Measurements from ENCODE around the gene ZNF253.
A peak's percentile ranks its signal among the peaks of the same experiment; 100 is the strongest.
"Not testable (repeated sequence)": the region's sequence is repeated elsewhere in the genome, so short reads cannot be mapped to it uniquely, and the experiment has no call there.

Gene ZNF253

DNA sequence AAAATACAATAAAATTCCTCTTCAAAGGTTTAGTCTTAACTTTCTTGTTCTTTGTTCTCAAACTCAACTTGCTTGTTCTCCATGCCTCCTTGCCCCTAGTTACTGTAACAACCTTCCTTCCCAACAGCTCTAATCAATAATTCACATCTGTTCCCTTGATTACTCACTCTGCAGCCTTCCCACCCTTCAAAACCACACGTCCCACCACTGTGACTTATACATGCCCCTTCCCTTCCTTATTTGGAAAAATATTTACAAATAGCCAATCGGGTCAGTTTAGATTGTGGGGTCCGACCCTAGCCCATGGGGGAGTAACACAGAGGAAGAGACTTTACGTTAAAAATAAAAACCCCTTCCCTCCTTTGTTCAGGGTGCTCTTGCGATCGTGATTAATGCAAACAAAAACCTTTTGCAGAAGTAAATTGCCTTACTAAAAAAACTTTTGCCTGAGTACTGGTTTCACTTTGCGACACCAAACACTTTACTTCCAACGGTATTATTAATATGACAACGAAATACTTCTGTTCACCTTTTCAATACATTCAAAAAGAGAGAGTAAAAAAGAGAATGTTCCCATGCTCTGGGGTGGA lies 34.6 kb downstream of the ZNF253 start:
- DNase-seq (ENCODE audit: low spot score), result no peak

DNA sequence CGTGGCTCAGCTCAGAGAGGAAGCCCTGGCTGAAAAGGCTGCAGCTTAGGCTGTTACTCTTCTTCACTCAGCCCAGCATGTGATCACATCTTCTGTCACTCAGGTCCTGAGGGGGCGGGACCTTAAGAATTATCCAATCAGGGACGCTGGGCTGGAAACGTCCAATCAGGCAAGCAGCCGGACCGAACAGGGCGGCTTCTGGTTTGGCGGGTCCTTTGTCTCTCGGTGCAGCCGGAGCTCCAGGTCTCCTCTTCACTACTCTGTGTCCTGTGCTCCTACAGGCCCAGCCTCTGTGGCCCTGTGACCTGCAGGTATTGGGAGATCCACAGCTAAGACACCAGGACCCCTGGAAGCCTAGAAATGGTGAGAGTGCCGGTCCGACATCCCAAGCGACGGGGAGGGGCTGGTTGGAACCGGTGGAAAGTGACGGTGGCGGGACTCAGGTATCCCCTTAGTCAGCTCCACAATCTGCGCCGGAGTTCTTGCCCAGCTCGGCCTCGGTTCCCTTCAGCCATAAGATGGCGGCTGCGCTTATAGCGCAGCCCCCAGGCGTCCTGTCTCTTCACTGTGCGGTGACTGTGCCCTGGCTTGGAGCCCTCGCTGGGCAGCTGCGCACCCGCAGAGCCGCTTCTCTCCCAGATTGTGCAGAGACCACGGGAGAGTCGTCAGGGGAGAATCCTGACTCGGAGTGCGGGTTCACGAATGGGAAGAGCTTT lies 35.2 kb downstream of the ZNF253 start, which contains the start of gene ZNF93:
Gene ZNF93 (plus strand): TSS at position 218 of the 716 bp plus-strand sequence. CDS start 143 bp downstream, at position 361.
- DNase-seq (ENCODE audit: low spot score), result peak; percentile 96

DNA sequence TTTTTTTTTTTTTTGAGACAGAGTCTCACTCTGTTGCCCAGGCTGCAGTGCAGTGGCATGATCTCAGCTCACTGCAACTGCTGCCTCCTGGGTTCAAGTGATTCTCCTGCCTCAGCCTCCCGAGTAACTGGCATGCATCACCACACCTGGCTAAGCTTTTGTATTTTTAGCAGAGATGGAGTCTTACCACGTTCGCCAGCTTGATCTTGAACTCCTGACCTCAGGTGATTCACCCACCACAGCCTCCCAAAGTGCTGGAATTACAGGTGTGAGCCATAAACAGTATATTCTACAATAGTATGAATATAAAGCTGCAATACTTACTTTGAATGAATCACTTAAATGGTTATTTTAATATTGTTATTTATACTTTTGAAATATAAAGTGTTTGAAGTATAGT lies 41.9 kb downstream of the ZNF253 start:
- not testable (repeated sequence) for DNase-seq (ENCODE audit: low spot score)

DNA sequence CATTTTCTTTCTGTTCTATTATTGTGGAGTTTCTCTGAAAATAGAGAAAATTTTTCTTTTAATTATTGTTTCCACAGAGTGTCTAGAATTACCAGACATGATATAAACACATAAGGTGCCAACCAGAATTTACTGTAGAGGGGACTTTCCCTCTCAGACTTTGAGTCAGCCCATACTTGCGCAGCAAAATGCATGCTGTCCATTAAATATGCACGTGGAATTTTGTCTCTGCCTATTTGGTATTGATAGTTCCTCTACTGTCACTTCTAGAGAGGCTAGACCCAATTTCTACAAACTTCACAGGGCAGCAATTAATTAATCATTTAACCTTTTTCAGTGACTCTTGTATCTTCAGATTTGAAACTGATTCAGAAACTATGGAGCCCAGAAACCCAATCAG lies 44.0 kb downstream of the ZNF253 start:
- no peak for DNase-seq (ENCODE audit: low spot score)

DNA sequence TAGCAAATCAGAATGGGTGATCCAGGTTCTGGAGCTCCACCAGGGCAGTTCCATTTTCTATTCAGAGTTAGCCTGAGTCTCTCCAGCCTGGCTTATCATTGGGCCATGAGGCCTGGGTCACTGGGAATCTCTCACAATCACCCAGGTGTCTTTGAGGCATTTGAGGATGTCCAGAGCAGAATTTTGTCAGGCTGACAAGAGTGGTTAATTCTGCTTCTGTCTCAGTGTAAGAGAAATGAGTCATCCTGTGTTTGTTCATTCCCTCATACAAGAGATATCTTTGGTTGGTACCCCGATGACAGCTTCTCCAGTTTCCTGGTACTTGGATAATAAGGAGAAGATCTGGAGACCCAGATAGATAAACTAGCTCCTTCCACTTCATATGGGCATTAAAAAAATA lies 45.5 kb downstream of the ZNF253 start:
- no peak for DNase-seq (ENCODE audit: low spot score)

DNA sequence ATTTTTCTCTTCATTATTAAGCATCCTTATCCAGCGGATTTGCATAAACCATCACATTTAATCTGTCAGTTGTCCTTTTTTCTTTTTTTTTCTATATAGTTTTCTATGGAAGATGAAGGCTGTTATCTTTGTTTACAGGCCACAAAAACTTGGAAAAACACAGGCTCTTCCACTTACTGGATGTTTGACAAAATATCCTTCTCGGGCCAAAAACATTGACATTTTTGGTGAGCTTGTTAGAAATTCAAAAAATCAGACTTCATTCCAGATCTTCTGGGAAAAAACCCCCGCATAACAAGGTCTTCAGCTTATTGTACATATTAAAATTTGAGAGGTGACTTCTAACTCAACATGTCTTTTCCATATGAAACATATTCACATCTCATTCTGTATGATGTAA lies 48.9 kb downstream of the ZNF253 start:
- DNase-seq (ENCODE audit: low spot score), result no peak

DNA sequence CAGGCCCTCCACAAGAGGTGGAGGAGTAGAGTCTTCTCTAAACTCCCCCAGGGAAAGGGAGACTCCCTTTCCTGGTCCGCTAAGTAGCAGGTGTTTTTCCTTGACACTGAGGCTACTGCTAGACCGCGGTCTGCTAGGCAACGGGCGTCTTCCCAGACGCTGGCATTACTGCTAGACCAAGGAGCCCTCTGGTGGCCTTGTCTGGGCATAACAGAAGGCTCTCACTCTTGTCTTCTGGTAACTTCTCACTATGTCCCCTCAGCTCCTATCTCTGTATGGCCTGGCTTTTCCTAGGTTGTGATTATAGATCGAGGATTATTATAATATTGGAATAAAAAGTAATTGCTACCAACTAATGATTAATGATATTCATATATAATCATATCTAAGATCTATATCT lies 64.7 kb downstream of the ZNF253 start:
- DNase-seq (ENCODE audit: low spot score), result peak; percentile 13

DNA sequence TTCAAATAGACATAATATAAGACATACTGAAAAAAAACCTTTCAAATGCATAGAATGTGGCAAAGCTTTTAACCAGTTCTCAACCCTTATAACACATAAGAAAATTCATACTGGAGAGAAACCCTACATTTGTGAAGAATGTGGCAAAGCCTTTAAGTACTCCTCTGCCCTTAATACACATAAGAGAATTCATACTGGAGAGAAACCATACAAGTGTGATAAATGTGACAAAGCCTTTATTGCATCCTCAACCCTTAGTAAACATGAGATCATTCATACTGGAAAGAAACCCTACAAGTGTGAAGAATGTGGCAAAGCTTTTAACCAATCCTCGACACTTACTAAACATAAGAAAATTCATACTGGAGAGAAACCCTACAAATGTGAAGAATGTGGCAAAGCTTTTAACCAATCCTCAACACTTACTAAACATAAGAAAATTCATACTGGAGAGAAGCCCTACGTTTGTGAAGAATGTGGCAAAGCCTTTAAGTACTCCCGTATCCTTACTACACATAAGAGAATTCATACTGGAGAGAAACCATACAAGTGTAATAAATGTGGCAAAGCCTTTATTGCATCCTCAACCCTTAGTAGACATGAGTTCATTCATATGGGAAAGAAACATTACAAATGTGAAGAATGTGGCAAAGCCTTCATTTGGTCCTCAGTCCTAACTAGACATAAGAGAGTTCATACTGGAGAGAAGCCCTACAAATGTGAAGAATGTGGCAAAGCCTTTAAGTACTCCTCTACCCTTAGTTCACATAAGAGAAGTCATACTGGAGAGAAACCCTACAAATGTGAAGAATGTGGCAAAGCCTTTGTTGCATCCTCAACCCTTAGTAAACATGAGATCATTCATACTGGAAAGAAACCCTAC lies 68.0 kb downstream of the ZNF253 start:
- not testable (repeated sequence) for DNase-seq (ENCODE audit: low spot score)

DNA sequence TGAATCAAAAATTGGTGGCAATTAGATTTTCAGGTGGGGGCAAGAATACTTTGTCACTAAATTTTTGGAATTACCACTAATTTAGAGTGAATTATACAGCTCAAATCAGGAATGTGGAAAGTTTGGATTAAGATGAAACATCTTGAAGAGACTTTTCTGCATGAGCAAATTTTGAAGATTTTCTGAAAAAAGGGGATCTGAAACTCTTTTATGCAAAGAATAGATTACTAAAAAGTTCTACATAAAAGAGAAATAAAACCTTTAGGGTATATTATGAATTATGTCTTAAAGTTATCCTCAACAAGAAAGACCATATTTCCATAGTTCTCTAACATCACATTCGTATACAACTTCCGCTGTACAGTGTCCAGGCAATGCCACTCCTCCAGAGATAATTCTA lies 71.7 kb downstream of the ZNF253 start:
- DNase-seq (ENCODE audit: low spot score), result no peak

DNA sequence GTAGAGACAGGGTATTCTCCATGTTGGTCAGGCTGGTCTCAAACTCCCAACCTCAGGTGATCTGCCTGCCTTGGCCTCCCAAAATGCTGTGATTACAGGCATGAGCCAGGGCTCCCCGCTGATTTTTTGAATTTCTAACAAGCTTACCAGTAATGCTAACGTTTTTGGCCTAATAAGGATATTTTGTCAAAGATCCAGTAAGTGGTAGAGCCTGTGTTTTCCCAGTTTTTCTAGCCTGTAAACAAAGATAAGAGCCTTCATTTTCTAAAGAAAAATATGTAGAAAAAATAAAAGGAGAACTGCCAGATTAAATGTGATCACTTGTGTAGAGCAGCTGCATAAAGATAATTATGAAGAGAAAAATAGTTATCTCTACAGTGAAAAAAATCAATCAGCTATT lies 72.8 kb downstream of the ZNF253 start:
- no peak for DNase-seq (ENCODE audit: low spot score)

DNA sequence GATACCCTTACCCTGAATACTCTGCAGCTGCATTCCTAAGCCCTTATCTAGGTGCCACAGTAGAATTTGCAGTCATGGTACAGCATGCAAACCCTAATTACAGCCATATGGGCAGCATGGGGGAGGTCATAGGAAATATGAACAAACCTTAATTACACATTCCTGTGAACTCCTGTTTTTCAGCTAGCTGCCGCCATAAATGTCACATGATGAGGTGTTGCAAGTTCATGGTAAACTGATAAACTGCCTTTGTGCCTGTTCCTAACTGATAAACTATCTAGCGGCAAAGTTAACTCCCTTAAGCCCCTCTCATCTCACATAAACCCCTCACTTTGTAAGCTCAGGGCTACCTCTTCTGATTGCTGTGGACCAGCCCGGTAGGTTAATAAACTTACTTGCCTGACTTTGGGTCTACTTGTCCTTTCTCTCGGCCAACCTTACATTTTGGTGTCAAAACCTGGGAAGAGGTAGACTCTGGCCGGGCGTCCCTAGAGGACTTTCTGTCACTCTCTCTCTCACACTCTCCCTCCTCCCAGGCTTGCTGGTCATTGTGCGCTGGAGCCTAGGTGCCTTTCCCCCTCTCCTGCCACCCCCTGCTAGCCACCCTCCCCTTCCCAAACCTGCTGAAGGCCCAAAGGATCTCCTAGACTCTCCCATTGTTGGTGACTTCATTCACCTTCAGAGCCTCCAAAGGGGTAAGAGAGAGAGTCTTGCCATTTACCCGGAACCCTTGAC lies 78.3 kb downstream of the ZNF253 start:
- no peak for DNase-seq (ENCODE audit: low spot score)

Measured in CD4-positive, alpha-beta T cell treated with Interleukin-2 at 100 ng/mL for 4 hours (primary cell).